Measurements from ENCODE around the gene ALDH4A1. TPM values are rescaled to one million over a fixed set of nuclear protein-coding genes. Genes with fewer than 3 reads are reported as not detected.

ALDH4A1 gene
- polyA plus RNA-seq, 4 donors: 70.5 to 96.3 (median 73.5) TPM

Other genes starting within 250 kb of the ALDH4A1 start
- gene TAS1R2, start 42.9 kb downstream of the ALDH4A1 start, polyA plus RNA-seq (ENCODE audit: insufficient read length in 4 of 4): not detected
- 10 to 100 TPM; 23.7 to 31.0 (median 26.7) TPM for gene IFFO2, start 54.1 kb upstream of the ALDH4A1 start, polyA plus RNA-seq (ENCODE audit: insufficient read length in 4 of 4)

Measured in left renal cortex interstitium (tissue), 4 donors.